ENCODE data around the gene FAM81B.
A peak's percentile ranks its signal among the peaks of the same experiment; 100 is the strongest.

FAM81B gene

GRCh38 chr5:95426227-95426626 is 35.1 kb downstream of the FAM81B start:
- Histone ChIP-seq H3K9me3 (ENCODE audit: control insufficient read depth, insufficient read depth, low read length) (no peaks in the 10 kb centered on the region), H3K4me3 (ENCODE audit: low read length) (no peak overlapping the region), H3K4me1 (ENCODE audit: control insufficient read depth, insufficient read depth, low read length) (no peaks in the 10 kb centered on the region), H3K27ac (ENCODE audit: low read length) (no peak overlapping the region), H3K27me3 (ENCODE audit: control insufficient read depth, insufficient read depth, low read length) (no peaks in the 10 kb centered on the region), H3K36me3 (ENCODE audit: control insufficient read depth, insufficient read depth, low read length) (no peaks in the 10 kb centered on the region)
- WGBS (ENCODE audit: insufficient coverage, insufficient read length) = no CpG with 5 or more reads among the region's 5 CpGs
- DNase-seq (ENCODE audit: low read depth, low spot score) = no peak

- no peaks in the 10 kb centered on the region for H3K27me3 ChIP-seq (ENCODE audit: control insufficient read depth, insufficient read depth, low read length)
- no peak overlapping the region for H3K27ac ChIP-seq (ENCODE audit: low read length)
- whole genome bisulfite sequencing (ENCODE audit: insufficient coverage, insufficient read length) = no CpG with 5 or more reads among the region's 2 CpGs
- no peak for DNase-seq (ENCODE audit: low read depth, low spot score)
- H3K4me3 ChIP-seq (ENCODE audit: low read length) = no peak overlapping the region
- 0 out of 2 replicates have a peak, but pooled peaks cover 1% of the 10 kb centered on the region for H3K9me3 ChIP-seq (ENCODE audit: control insufficient read depth, insufficient read depth, low read length)
- no peaks in the 10 kb centered on the region for H3K36me3 ChIP-seq (ENCODE audit: control insufficient read depth, insufficient read depth, low read length)
- H3K4me1 ChIP-seq (ENCODE audit: control insufficient read depth, insufficient read depth, low read length) = no peaks in the 10 kb centered on the region
These were observed 41.6 kb downstream of the FAM81B start for GRCh38 chr5:95432779-95433178.

GRCh38 chr5:95439801-95440493 is 48.8 kb downstream of the FAM81B start:
- DNase-seq (ENCODE audit: low read depth, low spot score) = peak; percentile 33
- no peaks in the 10 kb centered on the region for H3K4me1 ChIP-seq (ENCODE audit: control insufficient read depth, insufficient read depth, low read length)
- no peaks in the 10 kb centered on the region for H3K27me3 ChIP-seq (ENCODE audit: control insufficient read depth, insufficient read depth, low read length)
- no peaks in the 10 kb centered on the region for H3K36me3 ChIP-seq (ENCODE audit: control insufficient read depth, insufficient read depth, low read length)
- no peak overlapping the region for H3K4me3 ChIP-seq (ENCODE audit: low read length)
- no peak overlapping the region for H3K27ac ChIP-seq (ENCODE audit: low read length)
- H3K9me3 ChIP-seq (ENCODE audit: control insufficient read depth, insufficient read depth, low read length) = no peaks in the 10 kb centered on the region
- WGBS (ENCODE audit: insufficient coverage, insufficient read length) = no CpG with 5 or more reads among the region's 6 CpGs

DNA sequence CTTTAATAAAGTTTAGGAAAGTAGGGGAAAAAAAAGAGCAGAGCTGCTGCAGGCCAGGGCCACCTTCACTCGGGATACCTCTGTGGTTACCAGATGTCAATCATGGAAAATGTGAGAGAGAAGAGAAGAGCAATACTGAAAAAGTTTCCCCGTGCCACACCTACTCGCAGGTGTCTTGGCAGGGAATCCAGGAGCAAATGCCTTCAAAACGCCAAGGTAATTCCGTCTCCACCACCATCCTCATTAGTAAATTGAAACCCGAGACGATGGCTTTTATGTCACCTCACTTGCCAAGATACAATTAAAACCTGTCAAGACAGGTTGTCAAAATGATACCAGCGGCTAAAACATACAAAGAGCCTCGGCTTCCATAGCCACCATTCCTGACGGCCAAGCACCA is 49.7 kb downstream of the FAM81B start:
- Histone ChIP-seq H3K27ac (ENCODE audit: low read length) (no peak overlapping the region), H3K4me1 (ENCODE audit: control insufficient read depth, insufficient read depth, low read length) (no peaks in the 10 kb centered on the region), H3K36me3 (ENCODE audit: control insufficient read depth, insufficient read depth, low read length) (no peaks in the 10 kb centered on the region), H3K4me3 (ENCODE audit: low read length) (no peak overlapping the region), H3K27me3 (ENCODE audit: control insufficient read depth, insufficient read depth, low read length) (no peaks in the 10 kb centered on the region), H3K9me3 (ENCODE audit: control insufficient read depth, insufficient read depth, low read length) (no peaks in the 10 kb centered on the region)
- peak; percentile 7 for DNase-seq (ENCODE audit: low read depth, low spot score)
- no CpG with 5 or more reads among the region's 10 CpGs for WGBS (ENCODE audit: insufficient coverage, insufficient read length)

GRCh38 chr5:95441636-95442035 is 50.5 kb downstream of the FAM81B start:
- Histone ChIP-seq H3K36me3 (ENCODE audit: control insufficient read depth, insufficient read depth, low read length) (no peaks in the 10 kb centered on the region), H3K27ac (ENCODE audit: low read length) (no peak overlapping the region), H3K4me1 (ENCODE audit: control insufficient read depth, insufficient read depth, low read length) (peaks cover 3% of the 10 kb centered on the region; the same call in 1 of the 2 replicates), H3K4me3 (ENCODE audit: low read length) (no peak overlapping the region), H3K27me3 (ENCODE audit: control insufficient read depth, insufficient read depth, low read length) (no peaks in the 10 kb centered on the region), H3K9me3 (ENCODE audit: control insufficient read depth, insufficient read depth, low read length) (no peaks in the 10 kb centered on the region)
- DNase-seq (ENCODE audit: low read depth, low spot score) = no peak
- no CpG with 5 or more reads among the region's 2 CpGs for WGBS (ENCODE audit: insufficient coverage, insufficient read length)

DNA sequence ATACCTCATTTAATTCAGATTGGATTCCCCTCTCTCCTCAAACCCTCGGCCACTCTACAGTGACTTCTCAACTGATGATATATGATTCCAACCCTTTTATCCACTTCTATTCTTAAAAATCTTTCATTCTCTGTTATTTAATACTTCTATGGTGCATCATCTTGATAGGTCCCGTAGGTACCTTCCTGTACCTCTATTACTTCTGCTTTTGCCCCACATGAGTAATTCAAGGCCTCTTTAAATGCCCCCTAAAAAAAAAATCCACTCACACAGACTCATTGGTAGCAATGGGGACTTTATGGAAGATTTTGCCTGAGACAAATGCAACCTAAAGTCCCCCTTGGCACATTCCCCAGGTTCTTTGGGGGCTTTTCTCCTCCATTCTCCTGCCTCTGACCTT is 54.3 kb downstream of the FAM81B start:
- Histone ChIP-seq H3K4me1 (ENCODE audit: control insufficient read depth, insufficient read depth, low read length) (peaks cover 3% of the 10 kb centered on the region; the same call in 1 of the 2 replicates), H3K4me3 (ENCODE audit: low read length) (no peak overlapping the region), H3K27me3 (ENCODE audit: control insufficient read depth, insufficient read depth, low read length) (no peaks in the 10 kb centered on the region), H3K27ac (ENCODE audit: low read length) (no peak overlapping the region), H3K9me3 (ENCODE audit: control insufficient read depth, insufficient read depth, low read length) (no peaks in the 10 kb centered on the region), H3K36me3 (ENCODE audit: control insufficient read depth, insufficient read depth, low read length) (no peaks in the 10 kb centered on the region)
- WGBS (ENCODE audit: insufficient coverage, insufficient read length) = no CpG with 5 or more reads among the region's 2 CpGs
- DNase-seq (ENCODE audit: low read depth, low spot score) = no peak

DNA sequence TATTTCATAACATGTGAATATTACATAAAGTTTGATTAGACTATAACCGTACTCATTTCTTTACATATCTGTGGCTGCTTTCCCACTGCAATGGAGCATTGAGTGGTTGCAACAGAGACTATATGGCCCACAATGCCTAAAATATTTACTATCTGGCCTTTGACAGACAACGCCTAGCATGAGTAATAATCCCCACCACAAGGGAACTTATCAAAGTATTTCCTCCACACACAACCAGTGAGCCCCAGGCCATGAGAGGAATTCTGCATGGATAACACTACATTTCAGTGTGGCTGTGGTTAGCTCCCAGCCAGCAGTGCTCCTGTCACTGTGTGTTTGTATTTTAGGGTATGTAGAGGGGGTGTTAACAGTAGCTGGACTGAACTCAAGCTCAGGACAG is 54.8 kb downstream of the FAM81B start:
- H3K36me3 ChIP-seq (ENCODE audit: control insufficient read depth, insufficient read depth, low read length) = no peaks in the 10 kb centered on the region
- H3K27me3 ChIP-seq (ENCODE audit: control insufficient read depth, insufficient read depth, low read length) = no peaks in the 10 kb centered on the region
- DNase-seq (ENCODE audit: low read depth, low spot score) = no peak
- peaks cover 3% of the 10 kb centered on the region; the same call in 1 of the 2 replicates for H3K4me1 ChIP-seq (ENCODE audit: control insufficient read depth, insufficient read depth, low read length)
- WGBS (ENCODE audit: insufficient coverage, insufficient read length) = no CpG with 5 or more reads among the region's 2 CpGs
- no peak overlapping the region for H3K4me3 ChIP-seq (ENCODE audit: low read length)
- no peak overlapping the region for H3K27ac ChIP-seq (ENCODE audit: low read length)
- no peaks in the 10 kb centered on the region for H3K9me3 ChIP-seq (ENCODE audit: control insufficient read depth, insufficient read depth, low read length)

DNA sequence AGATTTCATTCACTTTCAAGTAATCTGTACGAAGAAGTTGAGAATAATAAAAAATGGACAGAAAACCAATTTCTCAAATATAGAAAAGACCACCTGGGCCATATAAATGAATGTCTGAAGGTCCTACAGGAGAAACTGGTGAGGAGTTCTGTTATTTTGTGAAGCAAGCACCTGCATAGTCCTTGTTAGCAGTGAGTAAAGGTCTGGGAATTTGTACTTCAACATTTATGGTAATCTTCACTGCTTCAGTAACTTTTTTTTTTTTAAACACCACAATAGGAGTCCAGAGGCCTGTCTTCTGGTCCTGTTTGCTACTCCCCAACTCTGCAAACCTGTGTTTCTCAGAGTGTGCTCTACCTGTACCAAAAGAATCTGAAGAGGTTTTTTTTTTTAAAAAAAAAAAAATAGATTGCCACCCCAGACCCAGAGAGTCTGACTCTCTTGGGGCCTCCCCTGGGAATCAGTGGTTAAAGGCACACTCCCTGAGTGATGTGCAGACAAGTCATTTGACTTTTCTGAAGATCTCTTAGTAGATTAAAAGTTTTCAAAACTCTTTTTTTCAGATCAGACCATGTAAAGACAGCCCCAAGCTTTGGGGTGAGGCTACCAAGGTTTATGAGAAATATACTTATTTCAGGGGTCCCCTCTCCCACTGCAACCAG is 55.5 kb downstream of the FAM81B start:
- no peaks in the 10 kb centered on the region for H3K9me3 ChIP-seq (ENCODE audit: control insufficient read depth, insufficient read depth, low read length)
- no CpG with 5 or more reads among the region's 1 CpG for WGBS (ENCODE audit: insufficient coverage, insufficient read length)
- H3K36me3 ChIP-seq (ENCODE audit: control insufficient read depth, insufficient read depth, low read length) = no peaks in the 10 kb centered on the region
- peaks cover 3% of the 10 kb centered on the region; the same call in 1 of the 2 replicates for H3K4me1 ChIP-seq (ENCODE audit: control insufficient read depth, insufficient read depth, low read length)
- no peaks in the 10 kb centered on the region for H3K27me3 ChIP-seq (ENCODE audit: control insufficient read depth, insufficient read depth, low read length)
- DNase-seq (ENCODE audit: low read depth, low spot score) = no peak
- H3K4me3 ChIP-seq (ENCODE audit: low read length) = no peak overlapping the region
- no peak overlapping the region for H3K27ac ChIP-seq (ENCODE audit: low read length)

GRCh38 chr5:95447961-95448360 is 56.8 kb downstream of the FAM81B start:
- Histone ChIP-seq H3K9me3 (ENCODE audit: control insufficient read depth, insufficient read depth, low read length) (no peaks in the 10 kb centered on the region), H3K4me3 (ENCODE audit: low read length) (no peak overlapping the region), H3K27me3 (ENCODE audit: control insufficient read depth, insufficient read depth, low read length) (no peaks in the 10 kb centered on the region), H3K4me1 (ENCODE audit: control insufficient read depth, insufficient read depth, low read length) (peaks cover 3% of the 10 kb centered on the region; the same call in 1 of the 2 replicates), H3K36me3 (ENCODE audit: control insufficient read depth, insufficient read depth, low read length) (no peaks in the 10 kb centered on the region), H3K27ac (ENCODE audit: low read length) (no peak overlapping the region)
- no CpG with 5 or more reads among the region's 1 CpG for WGBS (ENCODE audit: insufficient coverage, insufficient read length)
- no peak for DNase-seq (ENCODE audit: low read depth, low spot score)

- H3K36me3 ChIP-seq (ENCODE audit: control insufficient read depth, insufficient read depth, low read length) = no peaks in the 10 kb centered on the region
- no peak overlapping the region for H3K4me3 ChIP-seq (ENCODE audit: low read length)
- H3K27ac ChIP-seq (ENCODE audit: low read length) = no peak overlapping the region
- no peaks in the 10 kb centered on the region for H3K9me3 ChIP-seq (ENCODE audit: control insufficient read depth, insufficient read depth, low read length)
- H3K27me3 ChIP-seq (ENCODE audit: control insufficient read depth, insufficient read depth, low read length) = no peaks in the 10 kb centered on the region
- peaks cover 3% of the 10 kb centered on the region; the same call in 1 of the 2 replicates for H3K4me1 ChIP-seq (ENCODE audit: control insufficient read depth, insufficient read depth, low read length)
- DNase-seq (ENCODE audit: low read depth, low spot score) = no peak
These were observed 57.6 kb downstream of the FAM81B start for GRCh38 chr5:95448789-95449188.

DNA sequence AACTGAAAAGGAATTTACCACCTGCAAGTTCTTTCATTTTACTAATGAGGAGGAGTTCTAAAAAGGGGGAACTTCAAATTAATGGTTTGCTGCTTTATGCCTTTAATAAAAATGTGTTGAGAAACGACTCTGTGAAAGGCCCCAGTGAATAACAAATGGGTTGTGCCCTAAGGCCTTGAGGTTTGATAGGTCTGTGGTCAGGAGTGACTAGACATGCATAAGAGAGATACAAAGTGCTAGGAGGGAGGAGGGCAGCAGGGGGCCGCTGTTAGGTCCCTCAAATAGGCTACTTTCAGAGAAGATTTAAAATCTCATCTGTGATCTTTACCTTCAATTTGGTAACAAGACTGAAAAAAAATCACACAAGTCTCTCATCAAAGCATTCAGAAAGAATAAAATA is 58.3 kb downstream of the FAM81B start:
- Histone ChIP-seq H3K4me3 (ENCODE audit: low read length) (no peak overlapping the region), H3K36me3 (ENCODE audit: control insufficient read depth, insufficient read depth, low read length) (no peaks in the 10 kb centered on the region), H3K27ac (ENCODE audit: low read length) (no peak overlapping the region), H3K9me3 (ENCODE audit: control insufficient read depth, insufficient read depth, low read length) (no peaks in the 10 kb centered on the region), H3K27me3 (ENCODE audit: control insufficient read depth, insufficient read depth, low read length) (no peaks in the 10 kb centered on the region), H3K4me1 (ENCODE audit: control insufficient read depth, insufficient read depth, low read length) (peaks cover 3% of the 10 kb centered on the region; the same call in 1 of the 2 replicates)
- no CpG with 5 or more reads among the region's 2 CpGs for WGBS (ENCODE audit: insufficient coverage, insufficient read length)
- DNase-seq (ENCODE audit: low read depth, low spot score) = no peak

Measured in iPS DF 6.9 (cell line).